ENCODE measurements around the gene PER1. TPM values are rescaled to one million over a fixed set of nuclear protein-coding genes. Genes with fewer than 3 reads are reported as not detected.

Gene PER1
- total RNA-seq, 1 donor from 2014 or later = 40.8 TPM

DNA sequence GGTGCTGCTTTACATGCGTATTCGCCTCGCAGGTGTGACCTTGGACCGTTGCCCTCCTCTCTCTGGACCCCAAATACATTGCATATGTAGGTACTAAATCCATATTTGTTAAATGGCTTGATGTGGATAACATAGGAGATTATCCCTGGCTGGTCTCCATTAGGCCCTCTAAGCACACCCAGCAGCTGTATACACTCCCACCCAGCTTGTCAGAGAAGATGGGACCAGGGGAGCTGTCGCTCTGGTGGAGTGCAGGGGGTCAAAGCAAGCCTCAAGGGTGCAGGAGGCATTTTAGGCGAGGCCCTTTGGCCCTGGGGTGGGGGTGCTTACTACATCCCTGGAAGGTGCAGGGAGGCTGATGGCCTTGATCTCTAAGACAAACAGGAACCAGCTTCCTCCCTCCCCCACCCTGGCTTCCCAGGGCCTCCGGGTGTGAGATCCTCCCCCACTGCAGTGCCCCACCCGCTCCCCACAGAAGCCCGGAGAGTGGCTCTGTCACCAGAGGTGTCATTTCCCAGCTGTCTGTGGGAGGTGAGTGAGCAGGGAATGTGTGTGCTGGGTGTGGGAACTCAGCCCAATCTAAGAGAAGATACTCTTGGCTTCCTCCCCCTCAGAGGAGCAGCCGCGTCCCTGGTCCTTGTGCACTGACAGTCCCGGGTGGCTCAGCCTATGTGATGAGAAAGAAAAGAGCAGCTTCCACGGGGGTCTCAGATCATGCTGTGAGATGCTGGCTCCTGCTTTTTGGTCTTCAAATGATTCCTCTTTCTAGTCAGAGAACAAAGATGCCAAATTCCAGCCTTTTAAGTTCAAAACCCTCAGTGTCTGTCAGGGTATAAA, 12.0 kb upstream of the PER1 start:
- no peaks in the 10 kb centered on the region for H3K9me3 Mint-ChIP-seq (ENCODE audit: low read depth)
- H3K4me1 Mint-ChIP-seq (ENCODE audit: low read depth) = peaks cover 20% of the 10 kb centered on the region
- TF ChIP-seq, protein P1, sequence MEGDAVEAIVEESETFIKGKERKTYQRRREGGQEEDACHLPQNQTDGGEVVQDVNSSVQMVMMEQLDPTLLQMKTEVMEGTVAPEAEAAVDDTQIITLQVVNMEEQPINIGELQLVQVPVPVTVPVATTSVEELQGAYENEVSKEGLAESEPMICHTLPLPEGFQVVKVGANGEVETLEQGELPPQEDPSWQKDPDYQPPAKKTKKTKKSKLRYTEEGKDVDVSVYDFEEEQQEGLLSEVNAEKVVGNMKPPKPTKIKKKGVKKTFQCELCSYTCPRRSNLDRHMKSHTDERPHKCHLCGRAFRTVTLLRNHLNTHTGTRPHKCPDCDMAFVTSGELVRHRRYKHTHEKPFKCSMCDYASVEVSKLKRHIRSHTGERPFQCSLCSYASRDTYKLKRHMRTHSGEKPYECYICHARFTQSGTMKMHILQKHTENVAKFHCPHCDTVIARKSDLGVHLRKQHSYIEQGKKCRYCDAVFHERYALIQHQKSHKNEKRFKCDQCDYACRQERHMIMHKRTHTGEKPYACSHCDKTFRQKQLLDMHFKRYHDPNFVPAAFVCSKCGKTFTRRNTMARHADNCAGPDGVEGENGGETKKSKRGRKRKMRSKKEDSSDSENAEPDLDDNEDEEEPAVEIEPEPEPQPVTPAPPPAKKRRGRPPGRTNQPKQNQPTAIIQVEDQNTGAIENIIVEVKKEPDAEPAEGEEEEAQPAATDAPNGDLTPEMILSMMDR (IDR thresholded peaks at IDR 0.05; ENCODE audit: unreplicated experiment) = no peak
- DNase-seq (ENCODE audit: low spot score, unreplicated experiment) = no peak
- peaks cover 3% of the 10 kb centered on the region for H3K36me3 Mint-ChIP-seq (ENCODE audit: insufficient read depth)
- peak overlapping the region; percentile 90 for H3K4me3 Mint-ChIP-seq (ENCODE audit: low read depth)
- H3K27ac Mint-ChIP-seq = peak overlapping the region; percentile 98
- no peaks in the 10 kb centered on the region for H3K27me3 Mint-ChIP-seq

DNA sequence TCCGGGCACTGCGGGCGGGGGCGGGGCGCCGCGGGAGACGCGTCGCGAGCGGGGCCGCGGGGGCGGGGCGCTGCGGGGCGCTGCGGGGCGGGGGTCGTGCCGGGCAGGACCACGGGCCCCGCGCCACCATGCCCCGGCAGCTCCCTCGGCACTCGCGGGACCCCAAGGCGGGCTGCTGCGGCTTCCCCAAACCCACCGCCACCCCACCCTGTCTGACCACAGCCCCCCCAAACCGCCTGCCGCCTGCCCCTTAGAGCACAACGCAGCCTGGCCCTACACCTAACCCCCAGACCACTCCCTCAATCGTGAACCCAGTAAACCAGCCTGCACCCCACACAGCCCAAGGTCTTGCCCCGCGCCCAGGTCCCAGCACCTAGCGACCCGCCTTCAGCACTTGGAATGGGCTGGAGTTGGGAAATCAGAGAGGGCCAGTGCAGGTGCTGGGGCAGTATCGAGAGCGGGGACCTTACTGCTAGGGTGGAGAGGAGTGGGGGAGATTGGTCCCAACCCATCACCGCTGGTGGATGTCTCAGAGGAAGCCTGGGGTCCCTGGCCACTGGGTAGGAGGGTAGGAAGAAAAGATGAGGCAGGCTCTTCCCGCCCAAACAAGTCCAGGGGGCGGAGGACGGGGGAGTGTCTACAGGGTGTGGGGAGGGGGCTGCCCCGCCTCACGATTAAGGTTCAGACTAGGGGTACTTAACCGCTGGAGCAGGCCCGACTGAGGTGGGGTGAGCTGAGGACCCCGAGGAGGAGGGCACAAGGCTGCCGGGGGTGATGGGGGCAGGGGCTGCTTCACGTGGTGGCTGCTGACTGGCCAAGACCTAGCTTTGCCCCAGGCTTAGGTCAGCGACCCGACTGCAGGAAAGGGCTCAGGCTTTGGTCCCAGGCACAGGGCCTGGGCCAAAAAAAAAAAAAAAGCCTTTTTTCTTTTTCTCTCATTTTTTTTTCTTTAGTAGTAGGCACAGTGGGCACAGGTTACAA, 11.1 kb upstream of the PER1 start:
- Mint-ChIP-seq H3K36me3 (ENCODE audit: insufficient read depth) (peaks cover 9% of the 10 kb centered on the region), H3K27ac (peak overlapping the region; percentile 98), H3K4me3 (ENCODE audit: low read depth) (peak overlapping the region; percentile 90), H3K27me3 (no peaks in the 10 kb centered on the region), H3K4me1 (ENCODE audit: low read depth) (peaks cover 20% of the 10 kb centered on the region), H3K9me3 (ENCODE audit: low read depth) (no peaks in the 10 kb centered on the region)
- TF ChIP-seq, protein P1 (IDR thresholded peaks at IDR 0.05; ENCODE audit: unreplicated experiment) = no peak
- DNase-seq (ENCODE audit: low spot score, unreplicated experiment) = no peak

DNA sequence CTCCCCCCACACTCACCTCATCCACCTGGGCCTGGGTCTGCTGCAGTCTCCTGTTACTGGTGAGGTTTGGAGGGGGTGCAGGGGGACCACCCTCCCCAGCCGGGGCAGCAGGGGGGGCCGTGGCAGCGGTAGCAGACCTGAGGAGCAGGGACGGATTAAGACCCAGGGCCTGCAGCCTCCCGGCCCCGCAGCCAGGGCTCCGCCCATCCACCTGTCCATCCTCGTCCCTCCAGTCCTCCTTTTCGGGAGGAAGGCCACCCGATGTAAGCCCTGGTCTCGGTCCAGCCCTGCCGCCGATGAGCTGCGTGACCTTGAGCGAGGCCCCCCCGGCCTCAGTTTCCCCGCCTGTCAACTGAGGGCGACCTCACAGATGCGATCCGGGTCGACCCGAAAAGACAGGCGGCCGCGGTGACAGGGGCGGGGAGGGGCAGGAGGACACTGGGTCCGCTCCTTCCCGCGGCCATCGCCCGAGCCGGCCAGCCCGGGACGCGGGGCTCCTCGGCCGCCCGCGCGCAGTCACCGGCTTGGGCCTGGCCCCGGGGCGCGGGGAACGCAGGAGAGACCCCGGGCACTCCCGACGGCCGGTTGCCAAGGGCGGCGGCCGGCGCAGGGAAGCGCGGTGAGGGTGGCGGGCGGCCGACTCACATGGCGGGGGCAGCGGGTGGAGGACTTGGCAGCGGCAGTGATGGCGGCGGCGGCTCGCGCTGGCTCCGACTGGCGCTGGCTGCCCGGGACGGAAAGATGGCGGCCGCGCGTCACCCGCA, 10.2 kb upstream of the PER1 start, which contains the start of gene VAMP2:
VAMP2 (minus strand) TSS at position 716 of the 764 bp plus-strand sequence; CDS start at position 647, 69 bp downstream.
- Mint-ChIP-seq H3K4me3 (ENCODE audit: low read depth) (peak within 1 kb of the TSS; percentile 90), H3K27ac (peak within 1 kb of the TSS; percentile 98), H3K27me3 (no peaks in the 10 kb centered on the region), H3K9me3 (ENCODE audit: low read depth) (no peaks in the 10 kb centered on the region), H3K4me1 (ENCODE audit: low read depth) (peaks cover 20% of the 10 kb centered on the region), H3K36me3 (ENCODE audit: insufficient read depth) (peaks cover 9% of the 10 kb centered on the region)
- DNase-seq (ENCODE audit: low spot score, unreplicated experiment) = peak; percentile 73
- TF ChIP-seq, protein P1 (IDR thresholded peaks at IDR 0.05; ENCODE audit: unreplicated experiment) = no peak

DNA sequence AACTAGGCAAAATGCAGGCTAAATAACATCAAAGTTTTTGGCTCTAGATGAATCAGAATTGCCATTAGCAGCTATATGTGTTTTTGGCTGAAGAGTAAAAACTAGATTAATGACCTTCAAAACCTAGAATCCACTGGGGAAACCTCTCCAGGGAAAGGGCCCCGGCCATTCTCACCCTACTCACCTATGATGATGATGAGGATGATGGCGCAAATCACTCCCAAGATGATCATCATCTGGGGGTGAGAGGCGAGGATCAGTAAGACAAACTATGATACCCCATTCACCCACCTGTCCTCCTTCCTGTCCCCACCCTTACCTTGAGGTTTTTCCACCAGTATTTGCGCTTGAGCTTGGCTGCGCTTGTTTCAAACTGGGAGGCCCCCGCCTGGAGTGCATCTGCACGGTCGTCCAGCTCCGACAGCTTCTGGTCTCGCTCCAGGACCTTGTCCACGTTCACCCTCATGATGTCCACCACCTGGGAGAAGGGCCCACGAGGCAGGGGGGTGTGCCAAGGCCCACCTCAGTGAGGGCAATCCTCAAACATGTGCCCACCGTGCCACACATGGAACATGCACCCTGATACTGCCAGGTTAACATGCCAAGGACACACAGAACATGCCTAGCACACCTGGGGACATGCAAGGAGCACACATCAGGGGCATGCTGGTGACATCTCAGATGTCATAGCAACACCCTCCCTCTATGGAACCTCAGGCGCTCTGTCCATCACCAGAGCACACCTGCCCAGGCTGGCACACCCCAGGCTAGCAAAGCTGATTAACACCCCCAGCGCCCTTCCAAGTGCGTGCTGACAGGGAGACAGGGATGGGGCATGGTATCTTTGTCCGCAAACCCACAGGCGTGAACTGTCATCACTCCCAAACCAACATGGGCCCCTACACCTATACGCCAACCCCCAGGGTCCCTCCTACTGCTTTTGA, 9.4 kb upstream of the PER1 start:
- no peak for DNase-seq (ENCODE audit: low spot score, unreplicated experiment)
- TF ChIP-seq, protein P1 (IDR thresholded peaks at IDR 0.05; ENCODE audit: unreplicated experiment) = no peak
- Mint-ChIP-seq H3K4me1 (ENCODE audit: low read depth) (peaks cover 20% of the 10 kb centered on the region), H3K27ac (peak overlapping the region; percentile 86), H3K4me3 (ENCODE audit: low read depth) (peak overlapping the region; percentile 79), H3K27me3 (no peaks in the 10 kb centered on the region), H3K36me3 (ENCODE audit: insufficient read depth) (peaks cover 9% of the 10 kb centered on the region), H3K9me3 (ENCODE audit: low read depth) (no peaks in the 10 kb centered on the region)

All from progenitor cell of endocrine pancreas (in vitro differentiated cells).